Ovary (tissue), 9 donors: ENCODE data around the gene NEK4. TPM values are rescaled to one million over a fixed set of nuclear protein-coding genes. Genes with fewer than 3 reads are reported as not detected.

ENCODE experiments used
- DNase-seq, 5 donors: peaks; one replicate each; pipeline ENCODE4 v3.0.0-alpha.2; 2019 to 2020
- H3K27ac ChIP-seq, 2 donors: fragments of 200-600 bp; one replicate each; pipeline versions ENCODE4 v1.5.1 to v1.8.0; 2019 to 2022
- H3K27me3 ChIP-seq: fragments of 200-600 bp; one replicate; pipeline ENCODE4 v1.8.0; 2022
- H3K36me3 ChIP-seq: fragments of 200-600 bp; sonication (generic); one replicate; pipeline ENCODE4 v1.5.1; 2019
- H3K4me1 ChIP-seq: one replicate; pipeline ENCODE4 v1.8.1; 2013; ENCODE audit warnings: mild to moderate bottlenecking, moderate library complexity; ENCODE audit not compliant: insufficient read depth
- H3K4me3 ChIP-seq: fragments of 200-600 bp; sonication (generic); one replicate; pipeline ENCODE4 v1.5.1; 2017
- H3K9me3 ChIP-seq, 2 donors: fragments of 200-600 bp in 1 of 2; sonication (generic) in 1 of 2; one replicate each; pipeline versions ENCODE4 v1.5.1 to v1.8.1; 2013 to 2019; ENCODE audit warnings: mild to moderate bottlenecking in 1 of 2, moderate library complexity in 1 of 2
- EP300 ChIP-seq: sonication (generic); formaldehyde crosslinking; IDR thresholded peaks from one replicate; pipeline ENCODE4 v1.6.1; 2017; ENCODE audit warnings: antibody characterized with exemption
- POLR2A ChIP-seq: fragments of 450-650 bp; IDR thresholded peaks from one replicate; pipeline ENCODE4 v1.6.1; 2017; ENCODE audit warnings: antibody characterized with exemption, mild to moderate bottlenecking, moderate library complexity
- WGBS, 3 donors: extraction: QIAGEN DNeasy Blood & Tissue Kit in 1 of 3; methylation state at CpG; one replicate each; pipeline versions ENCODE4 v1.1.5 to v1.1.7; 2013 to 2017; 5-methylcytosine and 5-hydroxymethylcytosine counted together
- intact Hi-C, 4 donors: fragments of 100-400 bp; cut with DNase I; formaldehyde crosslinking; loops; one replicate each; pipeline versions ENCODE4 v1.11.0 to v1.15.1; 2022 to 2023
- polyA plus RNA-seq, 2 donors: library from polyadenylated mRNA; stranded (reverse); fragments of 200-250 nt in 1 of 2; fragments of 350-450 nt in 1 of 2; fragmentation: Illumina TruSeq in 1 of 2; extraction: RNeasy Lipid Tissue Mini Kit (QIAGEN cat#74804) in 1 of 2; gene quantifications; one replicate each; pipeline ENCODE4 v1.2.3, GENCODE V29; 2013 to 2014
- total RNA-seq, 7 donors: library from RNA; depleted of rRNA in 2 of 7; stranded (reverse); fragments of >200 nt in 2 of 7; fragmentation: NEBNext Ultra II Directional in 3 of 7; extraction: Animal tissue kit (Norgen Biotek cat#: 25700) in 3 of 7; gene quantifications; one replicate each; pipeline versions ENCODE4 v1.1.0 to v1.2.4, GENCODE V29; 2016 to 2023
- TF ChIP-seq, protein P1 (sequence below), 3 donors: fragments of 450-650 bp in 2 of 3; fragments of 200-600 bp in 1 of 3; IDR thresholded peaks; one replicate each; pipeline versions ENCODE4 v1.5.1 to v1.8.0; 2016 to 2022; ENCODE audit warnings: antibody characterized with exemption in 3 of 3, mild to moderate bottlenecking in 1 of 3
- donor health status: DM: no; HTN: no; CAD: no; lungs with moderate emphysema.
- donor health status: DM: no; HTN: no; CAD: no.
- donor health status: Bipolar disorder and iron deficiency.
- donor health status: DM: yes; HTN: yes; CAD: no.
- donor health status: DM: no; HTN: no; CAD: no.
- donor health status: DM: yes; HTN: yes; CAD: no.

The NEK4 gene
- total and polyA plus RNA-seq, 9 donors, result 8.5 to 45.9 (median 31.0) TPM

DNA sequence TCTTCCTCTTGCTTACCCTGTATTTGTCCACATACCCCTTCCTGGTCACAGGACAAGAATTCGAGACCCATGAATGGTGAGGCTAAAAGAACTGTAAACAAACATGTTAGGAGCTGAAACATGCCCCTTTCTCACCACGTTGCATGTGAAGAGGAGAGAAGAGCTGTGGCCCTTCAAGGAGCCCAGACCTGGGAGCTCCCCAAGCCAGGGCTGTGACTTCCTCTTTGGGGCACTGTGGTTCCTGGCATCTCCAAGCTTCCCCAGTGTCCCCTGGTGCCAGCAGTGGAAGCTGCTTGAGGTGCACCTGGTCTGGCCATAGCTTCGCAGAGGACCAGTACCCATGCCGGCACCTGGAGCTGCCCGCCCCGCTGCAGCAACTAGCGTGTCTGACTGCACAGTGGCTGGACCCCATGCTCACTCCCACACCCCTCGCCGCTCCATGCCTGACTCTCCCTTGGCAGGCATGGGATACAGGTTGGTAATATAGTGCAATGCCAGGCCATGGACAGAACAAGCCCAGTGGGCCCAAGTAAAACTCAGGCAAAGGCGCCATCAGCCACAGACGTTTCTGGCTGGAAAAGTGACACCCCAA is 54.9 kb downstream of the NEK4 start:
- no peaks in the 10 kb centered on the region for H3K36me3 ChIP-seq
- 85 to 90% (median 90%) methylated on average over 11 of the region's 11 CpGs for WGBS, 3 donors

GRCh38 chr3:52714335-52715302 is 56.1 kb downstream of the NEK4 start:
- Histone ChIP-seq H3K4me1 (no peaks in the 10 kb centered on the region), H3K9me3 (no peaks in the 10 kb centered on the region), H3K36me3 (no peaks in the 10 kb centered on the region), H3K4me3 (no peak overlapping the region), H3K27me3 (no peaks in the 10 kb centered on the region), H3K27ac (no peak overlapping the region)
- intact Hi-C loops, result no loop called here
- no peak for DNase-seq
- WGBS, 3 donors, result 45 to 53% (median 49%) methylated on average over 36 to 39 of the region's 39 CpGs
- TF ChIP-seq POLR2A (no peak), EP300 (no peak)
- TF ChIP-seq, protein P1, sequence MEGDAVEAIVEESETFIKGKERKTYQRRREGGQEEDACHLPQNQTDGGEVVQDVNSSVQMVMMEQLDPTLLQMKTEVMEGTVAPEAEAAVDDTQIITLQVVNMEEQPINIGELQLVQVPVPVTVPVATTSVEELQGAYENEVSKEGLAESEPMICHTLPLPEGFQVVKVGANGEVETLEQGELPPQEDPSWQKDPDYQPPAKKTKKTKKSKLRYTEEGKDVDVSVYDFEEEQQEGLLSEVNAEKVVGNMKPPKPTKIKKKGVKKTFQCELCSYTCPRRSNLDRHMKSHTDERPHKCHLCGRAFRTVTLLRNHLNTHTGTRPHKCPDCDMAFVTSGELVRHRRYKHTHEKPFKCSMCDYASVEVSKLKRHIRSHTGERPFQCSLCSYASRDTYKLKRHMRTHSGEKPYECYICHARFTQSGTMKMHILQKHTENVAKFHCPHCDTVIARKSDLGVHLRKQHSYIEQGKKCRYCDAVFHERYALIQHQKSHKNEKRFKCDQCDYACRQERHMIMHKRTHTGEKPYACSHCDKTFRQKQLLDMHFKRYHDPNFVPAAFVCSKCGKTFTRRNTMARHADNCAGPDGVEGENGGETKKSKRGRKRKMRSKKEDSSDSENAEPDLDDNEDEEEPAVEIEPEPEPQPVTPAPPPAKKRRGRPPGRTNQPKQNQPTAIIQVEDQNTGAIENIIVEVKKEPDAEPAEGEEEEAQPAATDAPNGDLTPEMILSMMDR (IDR thresholded peaks at IDR 0.05), result no peak

More for the DNA sequence above, 54.9 kb downstream of the NEK4 start:
- H3K4me1 ChIP-seq, result no peaks in the 10 kb centered on the region
- H3K27me3 ChIP-seq, result no peaks in the 10 kb centered on the region
- DNase-seq, result no peak
- TF ChIP-seq EP300 (no peak), POLR2A (no peak)
- H3K27ac ChIP-seq, result no peak overlapping the region
- no peak overlapping the region for H3K4me3 ChIP-seq
- intact Hi-C loops, result no loop called here
- H3K9me3 ChIP-seq, result no peaks in the 10 kb centered on the region

GRCh38 chr3:52712291-52713212 is 58.2 kb downstream of the NEK4 start:
- Histone ChIP-seq H3K27ac (no peak overlapping the region), H3K4me3 (no peak overlapping the region), H3K27me3 (no peaks in the 10 kb centered on the region), H3K9me3 (no peaks in the 10 kb centered on the region), H3K4me1 (no peaks in the 10 kb centered on the region), H3K36me3 (no peaks in the 10 kb centered on the region)
- 92 to 95% (median 92%) methylated on average over 17 of the region's 17 CpGs for WGBS, 3 donors
- TF ChIP-seq EP300 (no peak), POLR2A (no peak)
- TF ChIP-seq, protein P1 (IDR thresholded peaks at IDR 0.05), result no peak
- intact Hi-C loops, result no loop called here
- DNase-seq, result no peak

DNA sequence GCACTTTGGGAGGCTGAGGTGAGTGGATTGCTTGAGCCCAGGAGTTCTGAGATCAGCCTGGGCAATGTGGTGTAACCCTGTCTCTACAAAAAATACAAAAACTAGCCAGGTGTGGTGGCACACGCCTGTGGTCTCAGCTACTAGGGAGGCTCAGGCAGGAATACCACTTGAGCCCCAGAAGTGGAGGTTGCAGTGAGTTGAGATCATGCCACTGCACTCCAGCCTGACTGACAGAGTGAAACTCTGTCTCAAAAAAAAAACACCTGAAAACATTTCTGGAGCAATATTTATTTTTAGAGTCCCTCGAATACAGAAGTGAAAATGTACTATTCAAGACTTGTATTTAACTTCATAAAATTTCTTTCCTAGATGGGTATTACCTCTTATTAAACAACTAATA is 60.2 kb downstream of the NEK4 start:
- H3K4me1 ChIP-seq, result peaks cover 5% of the 10 kb centered on the region
- no peaks in the 10 kb centered on the region for H3K9me3 ChIP-seq
- TF ChIP-seq, protein P1 (IDR thresholded peaks at IDR 0.05), result no peak
- no peak for TF ChIP-seq POLR2A
- H3K36me3 ChIP-seq, result no peaks in the 10 kb centered on the region
- 67 to 87% (median 74%) methylated on average over 2 of the region's 2 CpGs for WGBS, 3 donors
- intact Hi-C loops, result no loop called here
- H3K27ac ChIP-seq, result no peak overlapping the region
- H3K27me3 ChIP-seq, result no peaks in the 10 kb centered on the region
- no peak overlapping the region for H3K4me3 ChIP-seq
- DNase-seq, result no peak
